Uterus (tissue), 2 donors: Measurements from ENCODE around the gene ANGEL1.

Experiments
- POLR2A ChIP-seq, 2 donors: fragments of 450-650 bp; IDR thresholded peaks; one replicate each; pipeline ENCODE4 v1.6.1; 2016; ENCODE audit warnings: antibody characterized with exemption in 2 of 2, mild to moderate bottlenecking in 1 of 2, moderate library complexity in 1 of 2
- TF ChIP-seq, protein P1 (sequence below), 4 experiments: fragments of 200-600 bp in 2 of 4; fragments of 450-650 bp in 2 of 4; sonication (generic) in 2 of 4; IDR thresholded peaks; one replicate each; pipeline ENCODE4 v1.5.1; 2016 to 2019; ENCODE audit warnings: antibody characterized with exemption in 4 of 4, mild to moderate bottlenecking in 2 of 4, moderate library complexity in 1 of 4

DNA sequence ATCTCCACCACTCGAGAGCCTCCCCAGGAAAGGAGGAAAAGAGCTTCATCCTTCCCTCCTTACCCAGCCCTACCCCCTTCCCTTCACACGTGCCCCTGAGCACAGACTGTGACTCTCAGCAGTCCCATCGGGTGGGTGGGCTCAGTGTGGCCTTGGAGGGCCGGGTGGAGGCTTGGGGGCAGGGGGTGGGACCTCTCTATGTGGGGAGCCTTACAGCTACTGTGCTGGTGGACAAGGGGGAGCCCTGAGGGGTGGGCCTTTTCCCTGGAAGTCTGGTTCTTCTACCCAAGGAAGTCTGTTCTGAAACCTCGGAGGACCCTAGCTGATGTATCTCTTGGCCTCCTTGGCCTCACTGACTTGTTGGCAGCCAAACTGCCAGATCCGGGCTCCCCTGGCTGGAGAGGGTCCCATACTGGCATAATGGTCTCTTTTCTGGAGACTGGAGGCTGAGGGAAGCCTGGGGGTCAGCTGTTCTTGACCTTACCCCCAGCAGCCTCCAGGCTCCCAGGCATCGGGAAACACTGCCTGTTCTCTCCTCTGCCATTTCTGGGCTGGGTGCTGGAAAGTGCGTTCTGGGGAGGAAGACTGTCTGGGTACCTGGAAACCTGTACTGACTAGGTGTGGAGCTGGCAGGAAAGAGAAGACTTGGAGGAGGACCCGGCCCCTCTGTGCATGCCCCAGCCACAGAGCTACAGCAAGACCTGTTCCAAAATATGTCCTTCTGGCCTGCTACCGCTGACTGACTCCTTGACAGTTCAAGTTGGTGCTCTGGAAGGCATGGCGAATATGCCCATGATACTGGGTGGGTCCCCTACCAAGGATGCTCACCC lies 43.8 kb downstream of the ANGEL1 start:
- TF ChIP-seq, protein P1, sequence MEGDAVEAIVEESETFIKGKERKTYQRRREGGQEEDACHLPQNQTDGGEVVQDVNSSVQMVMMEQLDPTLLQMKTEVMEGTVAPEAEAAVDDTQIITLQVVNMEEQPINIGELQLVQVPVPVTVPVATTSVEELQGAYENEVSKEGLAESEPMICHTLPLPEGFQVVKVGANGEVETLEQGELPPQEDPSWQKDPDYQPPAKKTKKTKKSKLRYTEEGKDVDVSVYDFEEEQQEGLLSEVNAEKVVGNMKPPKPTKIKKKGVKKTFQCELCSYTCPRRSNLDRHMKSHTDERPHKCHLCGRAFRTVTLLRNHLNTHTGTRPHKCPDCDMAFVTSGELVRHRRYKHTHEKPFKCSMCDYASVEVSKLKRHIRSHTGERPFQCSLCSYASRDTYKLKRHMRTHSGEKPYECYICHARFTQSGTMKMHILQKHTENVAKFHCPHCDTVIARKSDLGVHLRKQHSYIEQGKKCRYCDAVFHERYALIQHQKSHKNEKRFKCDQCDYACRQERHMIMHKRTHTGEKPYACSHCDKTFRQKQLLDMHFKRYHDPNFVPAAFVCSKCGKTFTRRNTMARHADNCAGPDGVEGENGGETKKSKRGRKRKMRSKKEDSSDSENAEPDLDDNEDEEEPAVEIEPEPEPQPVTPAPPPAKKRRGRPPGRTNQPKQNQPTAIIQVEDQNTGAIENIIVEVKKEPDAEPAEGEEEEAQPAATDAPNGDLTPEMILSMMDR (IDR thresholded peaks at IDR 0.05) = no peak
- no peak for TF ChIP-seq POLR2A (IDR thresholded peaks at IDR 0.05)
